ENCODE results near the gene ATP10A. TPM values are rescaled to one million over a fixed set of nuclear protein-coding genes. Genes with fewer than 3 reads are reported as not detected.

The ATP10A gene
- total RNA-seq, 2 donors from 2014 or later: 5.6 to 14.3 TPM

DNA sequence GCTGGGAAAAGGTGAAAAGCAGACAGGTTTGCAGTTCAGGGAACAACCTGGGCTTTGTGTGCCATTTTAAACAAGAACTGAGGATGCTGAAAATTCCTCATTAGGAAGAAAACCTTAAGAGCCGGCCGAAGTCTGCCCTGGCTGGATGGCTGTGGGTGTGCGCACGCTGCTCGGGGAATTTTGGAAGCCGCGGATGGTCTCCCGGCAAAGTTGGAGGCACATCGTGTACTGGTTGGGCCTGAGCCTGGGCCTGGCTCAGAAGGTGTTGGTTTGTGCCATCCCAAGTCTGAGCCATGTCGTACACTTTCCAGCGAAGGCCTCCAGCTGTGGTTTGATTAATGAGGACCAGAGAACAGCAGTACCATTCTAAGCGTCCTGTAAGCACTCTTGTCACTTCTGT is 188.2 kb downstream of the ATP10A start:
- Histone ChIP-seq H3K4me1 (replicated peaks) (no peaks in the 10 kb centered on the region), H3K4me3 (no peak overlapping the region), H3K27ac (peak overlapping the region in 1 of 2 donors; percentile 51), H3K9me3 (no peaks in the 10 kb centered on the region), H3K36me3 (no peaks in the 10 kb centered on the region), H3K27me3 (replicated peaks; ENCODE audit: insufficient read depth) (no peaks in the 10 kb centered on the region)
- TF ChIP-seq POLR2A (IDR thresholded peaks at IDR 0.05) (no peak), POLR2AphosphoS5 (IDR thresholded peaks at IDR 0.05) (peak; percentile 64)
- TF ChIP-seq, protein P1, sequence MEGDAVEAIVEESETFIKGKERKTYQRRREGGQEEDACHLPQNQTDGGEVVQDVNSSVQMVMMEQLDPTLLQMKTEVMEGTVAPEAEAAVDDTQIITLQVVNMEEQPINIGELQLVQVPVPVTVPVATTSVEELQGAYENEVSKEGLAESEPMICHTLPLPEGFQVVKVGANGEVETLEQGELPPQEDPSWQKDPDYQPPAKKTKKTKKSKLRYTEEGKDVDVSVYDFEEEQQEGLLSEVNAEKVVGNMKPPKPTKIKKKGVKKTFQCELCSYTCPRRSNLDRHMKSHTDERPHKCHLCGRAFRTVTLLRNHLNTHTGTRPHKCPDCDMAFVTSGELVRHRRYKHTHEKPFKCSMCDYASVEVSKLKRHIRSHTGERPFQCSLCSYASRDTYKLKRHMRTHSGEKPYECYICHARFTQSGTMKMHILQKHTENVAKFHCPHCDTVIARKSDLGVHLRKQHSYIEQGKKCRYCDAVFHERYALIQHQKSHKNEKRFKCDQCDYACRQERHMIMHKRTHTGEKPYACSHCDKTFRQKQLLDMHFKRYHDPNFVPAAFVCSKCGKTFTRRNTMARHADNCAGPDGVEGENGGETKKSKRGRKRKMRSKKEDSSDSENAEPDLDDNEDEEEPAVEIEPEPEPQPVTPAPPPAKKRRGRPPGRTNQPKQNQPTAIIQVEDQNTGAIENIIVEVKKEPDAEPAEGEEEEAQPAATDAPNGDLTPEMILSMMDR (IDR thresholded peaks at IDR 0.05): no peak
- DNase-seq (ENCODE audit: low spot score): peak; percentile 61
- intact Hi-C loops (cut with DNase I): loop anchor here (5.0 to 10.0 kb wide), 3 partner anchors 62 to 240 kb away; partner anchors contain the start of gene UBE3A
- WGBS: 13% methylated on average over 12 of the region's 12 CpGs

DNA sequence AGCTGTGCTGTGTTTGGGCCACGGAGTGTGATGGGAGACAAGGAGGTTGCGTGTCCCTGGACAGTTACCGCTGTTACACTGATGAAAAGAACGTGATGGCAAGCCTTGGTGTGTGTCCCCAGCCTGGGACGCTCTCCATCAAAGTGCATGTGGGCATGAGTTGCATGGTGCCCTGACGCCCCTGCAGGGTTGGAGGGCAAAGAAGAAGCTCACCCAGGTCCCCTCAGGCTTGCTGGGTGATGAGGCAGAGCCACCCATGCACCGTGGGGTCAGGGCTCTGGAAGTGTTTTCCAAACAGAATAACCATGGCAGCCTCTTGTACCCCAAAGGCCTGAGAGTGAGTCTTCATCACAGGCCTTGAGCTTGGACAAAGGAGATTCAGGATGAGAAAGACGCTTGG is 189.2 kb downstream of the ATP10A start:
- H3K36me3 ChIP-seq: no peaks in the 10 kb centered on the region
- H3K27me3 ChIP-seq (replicated peaks; ENCODE audit: insufficient read depth): no peaks in the 10 kb centered on the region
- no peaks in the 10 kb centered on the region for H3K9me3 ChIP-seq
- intact Hi-C loops (cut with DNase I): loop anchor here (10.0 kb wide), 2 partner anchors 161 to 239 kb away; partner anchors contain the start of gene UBE3A
- H3K27ac ChIP-seq: peak overlapping the region in 1 of 2 donors; percentile 51
- DNase-seq (ENCODE audit: low spot score): no peak
- WGBS: 85% methylated on average over 8 of the region's 8 CpGs
- no peak overlapping the region for H3K4me3 ChIP-seq
- TF ChIP-seq POLR2A (IDR thresholded peaks at IDR 0.05): no peak
- no peak for TF ChIP-seq POLR2AphosphoS5 (IDR thresholded peaks at IDR 0.05)
- TF ChIP-seq, protein P1 (IDR thresholded peaks at IDR 0.05): no peak
- H3K4me1 ChIP-seq (replicated peaks): no peaks in the 10 kb centered on the region

DNA sequence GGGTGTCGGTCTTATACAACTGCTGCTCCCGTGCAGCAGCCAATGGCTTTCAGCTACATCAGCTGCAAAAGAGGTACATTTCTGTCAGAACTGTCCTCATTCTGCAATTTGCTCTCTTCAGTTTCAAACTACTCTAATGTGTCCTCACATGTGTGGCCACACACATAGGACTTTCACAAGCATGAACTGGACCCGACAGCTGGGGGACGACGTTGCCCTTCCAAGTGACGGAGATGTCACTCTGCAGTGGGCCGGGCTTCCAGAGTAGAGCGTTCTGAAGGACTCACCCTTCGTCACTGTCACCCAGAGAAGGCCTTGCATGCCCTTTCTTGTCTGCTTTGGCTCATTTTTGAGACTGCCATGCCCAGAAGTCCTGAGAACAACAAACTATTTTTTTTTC is 189.8 kb downstream of the ATP10A start:
- no peak overlapping the region for H3K27ac ChIP-seq
- H3K36me3 ChIP-seq: no peaks in the 10 kb centered on the region
- TF ChIP-seq, protein P1 (IDR thresholded peaks at IDR 0.05): no peak
- peak; percentile 18 for TF ChIP-seq POLR2AphosphoS5 (IDR thresholded peaks at IDR 0.05)
- 39% methylated on average over 9 of the region's 9 CpGs for WGBS
- peak; percentile 30 for DNase-seq (ENCODE audit: low spot score)
- H3K27me3 ChIP-seq (replicated peaks; ENCODE audit: insufficient read depth): no peaks in the 10 kb centered on the region
- H3K9me3 ChIP-seq: no peaks in the 10 kb centered on the region
- H3K4me3 ChIP-seq: no peak overlapping the region
- intact Hi-C loops (cut with DNase I): loop anchor here (10.0 kb wide), 2 partner anchors 161 to 239 kb away; partner anchors contain the start of gene UBE3A
- no peaks in the 10 kb centered on the region for H3K4me1 ChIP-seq (replicated peaks)

DNA sequence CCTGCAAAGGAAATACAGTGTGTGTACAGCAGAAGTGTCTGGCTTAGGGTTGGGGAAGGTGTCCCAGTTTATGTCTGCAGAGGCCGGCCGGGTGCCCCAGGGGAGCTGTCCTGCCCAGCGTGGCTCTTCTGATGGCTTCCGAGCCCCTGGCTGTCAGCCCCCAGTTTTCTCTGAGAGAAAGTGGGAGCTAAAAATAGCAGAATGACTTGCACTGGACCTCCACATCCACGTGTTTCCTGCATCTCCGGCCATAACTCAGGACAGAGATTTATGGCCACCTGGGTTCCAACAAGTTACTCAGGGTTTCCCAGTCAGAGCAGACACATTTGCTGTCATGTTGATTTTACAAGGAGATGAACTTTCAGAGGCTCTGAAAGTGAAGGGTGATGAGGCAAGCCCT is 192.0 kb downstream of the ATP10A start:
- peak; percentile 50 for DNase-seq (ENCODE audit: low spot score)
- WGBS: 0% methylated on average over 6 of the region's 6 CpGs
- no peaks in the 10 kb centered on the region for H3K27me3 ChIP-seq (replicated peaks; ENCODE audit: insufficient read depth)
- no peaks in the 10 kb centered on the region for H3K4me1 ChIP-seq (replicated peaks)
- H3K9me3 ChIP-seq: no peaks in the 10 kb centered on the region
- intact Hi-C loops (cut with DNase I): loop anchor here (10.0 kb wide), 2 partner anchors 164 to 236 kb away; partner anchors contain the start of gene UBE3A
- H3K4me3 ChIP-seq: no peak overlapping the region
- TF ChIP-seq, protein P1 (IDR thresholded peaks at IDR 0.05): no peak
- TF ChIP-seq POLR2A (IDR thresholded peaks at IDR 0.05): no peak
- peak; percentile 71 for TF ChIP-seq POLR2AphosphoS5 (IDR thresholded peaks at IDR 0.05)
- H3K27ac ChIP-seq: peak overlapping the region in 1 of 2 donors; percentile 13
- no peaks in the 10 kb centered on the region for H3K36me3 ChIP-seq

DNA sequence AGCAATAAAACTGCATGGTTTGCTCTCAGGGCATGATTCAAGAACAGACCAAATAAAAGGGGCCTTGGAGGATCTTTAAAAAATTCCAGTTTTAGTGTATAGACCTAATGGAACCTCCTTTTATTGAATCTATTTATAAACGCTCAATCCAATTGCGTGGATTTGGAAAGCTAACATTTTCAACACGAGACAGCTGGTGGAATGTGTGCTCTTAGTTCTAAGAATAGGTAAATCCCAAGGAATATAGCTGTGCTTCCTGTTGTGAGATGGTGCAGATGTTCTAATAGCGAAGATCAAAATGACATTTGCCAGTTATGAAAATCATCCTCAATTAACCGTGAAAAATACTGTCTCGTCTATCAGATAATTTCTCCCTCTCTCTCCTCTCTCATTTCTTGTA is 192.5 kb downstream of the ATP10A start:
- no peaks in the 10 kb centered on the region for H3K9me3 ChIP-seq
- TF ChIP-seq POLR2AphosphoS5 (IDR thresholded peaks at IDR 0.05): no peak
- DNase-seq (ENCODE audit: low spot score): no peak
- intact Hi-C loops (cut with DNase I): loop anchor here (10.0 kb wide), 2 partner anchors 164 to 236 kb away; partner anchors contain the start of gene UBE3A
- WGBS: 4% methylated on average over 6 of the region's 6 CpGs
- H3K27ac ChIP-seq: peak overlapping the region in 1 of 2 donors; percentile 35
- no peaks in the 10 kb centered on the region for H3K36me3 ChIP-seq
- H3K4me3 ChIP-seq: no peak overlapping the region
- H3K4me1 ChIP-seq (replicated peaks): no peaks in the 10 kb centered on the region
- H3K27me3 ChIP-seq (replicated peaks; ENCODE audit: insufficient read depth): no peaks in the 10 kb centered on the region
